Kidney (tissue), 14 donors: Measurements from ENCODE around the gene ETS1. TPM values are rescaled to one million over a fixed set of nuclear protein-coding genes. Genes with fewer than 3 reads are reported as not detected.

Experiments
- DNase-seq, 5 donors: peaks; one replicate each; pipeline ENCODE4 v3.0.0-alpha.2; 2013 to 2020
- FAIRE-seq: peaks from 2 replicates; lab custom pipeline; 2012; peaks lifted over from hg19 to GRCh38; lab: Jason Lieb, UNC
- H3K27ac ChIP-seq, 2 donors: one replicate each; pipeline ENCODE4 v1.7.0; 2013; ENCODE audit warnings: low read depth in 2 of 2, low read length in 2 of 2, inconsistent platforms in 1 of 2
- H3K27me3 ChIP-seq: one replicate; pipeline ENCODE4 v1.7.1; 2013; ENCODE audit warnings: low read length, inconsistent platforms; ENCODE audit not compliant: control insufficient read depth, insufficient read depth
- H3K36me3 ChIP-seq, 3 donors: one replicate each; pipeline versions ENCODE4 v1.7.0 to v1.7.1; 2013; ENCODE audit warnings: low read length in 3 of 3, control low read depth in 1 of 3, inconsistent platforms in 1 of 3; ENCODE audit not compliant: insufficient read depth in 3 of 3, control insufficient read depth in 2 of 3
- H3K4me1 ChIP-seq, 3 donors: one replicate each; pipeline versions ENCODE4 v1.7.0 to v1.7.1; 2013; ENCODE audit warnings: low read length in 3 of 3, inconsistent platforms in 1 of 3, low read depth in 1 of 3; ENCODE audit not compliant: control insufficient read depth in 2 of 3, insufficient read depth in 2 of 3
- H3K4me3 ChIP-seq, 3 donors: one replicate each; pipeline versions ENCODE4 v1.7.0 to v1.8.1; 2013; ENCODE audit warnings: low read length in 3 of 3, control low read depth in 1 of 3, inconsistent platforms in 1 of 3
- H3K9ac ChIP-seq, 3 donors: one replicate each; pipeline versions ENCODE4 v1.7.0 to v1.7.1; 2013; ENCODE audit warnings: low read length in 3 of 3, control low read depth in 1 of 3, inconsistent platforms in 1 of 3
- H3K9me3 ChIP-seq, 3 donors: one replicate each; pipeline versions ENCODE4 v1.7.0 to v1.7.1; 2013; ENCODE audit warnings: low read length in 3 of 3, control low read depth in 1 of 3, inconsistent platforms in 1 of 3; ENCODE audit not compliant: control insufficient read depth in 2 of 3, insufficient read depth in 1 of 3
- CTCF ChIP-seq: IDR thresholded peaks from 3 replicates; pipeline ENCODE4 v1.5.1; 2012; ENCODE audit warnings: mild to moderate bottlenecking, moderate library complexity, borderline replicate concordance; ENCODE audit not compliant: insufficient read depth; ENCODE audit errors: extremely low read depth
- intact Hi-C: fragments of 100-400 bp; cut with DNase I; formaldehyde crosslinking; loops from one replicate; pipeline ENCODE4 v1.11.1; 2022
- polyA plus RNA-seq: library from polyadenylated mRNA; stranded (reverse); fragments of 350-450 nt; fragmentation: Illumina TruSeq; extraction: RNeasy Lipid Tissue Mini Kit (QIAGEN cat#74804); gene quantifications from one replicate; pipeline ENCODE4 v1.2.3, GENCODE V29; 2014; ENCODE audit warnings: low read depth, low replicate concordance; ENCODE audit not compliant: insufficient read depth
- total RNA-seq: library from RNA; stranded (reverse); fragmentation: NEBNext Ultra II Directional; extraction: Animal tissue kit (Norgen Biotek cat#: 25700); gene quantifications from one replicate; pipeline ENCODE4 v1.2.1, GENCODE V29; 2021
- donor health status: control.
- donor health status: control.
- donor health status: control.
- donor health status: control.
- donor health status: control.
- donor health status: DM: yes; HTN: yes; CAD: no.
- donor health status: Normal renal cell carcinoma (clear cell type).

ETS1 gene
- total and polyA plus RNA-seq, 2 donors from 2014 or later = 23.5 to 124 TPM

- no peak for DNase-seq
- intact Hi-C loops = no loop called here
- no peak for FAIRE-seq
- H3K27ac ChIP-seq = no peak overlapping the region
- H3K36me3 ChIP-seq = peaks cover 0 to 8% (median 0%) of the 10 kb centered on the region in 3 donors
- no peak for TF ChIP-seq CTCF
- no peaks in the 10 kb centered on the region for H3K9me3 ChIP-seq
- H3K4me3 ChIP-seq = peak overlapping the region in 1 of 3 donors; percentile 3
- H3K4me1 ChIP-seq = peaks cover 0 to 39% (median 18%) of the 10 kb centered on the region in 3 donors
- H3K27me3 ChIP-seq = no peaks in the 10 kb centered on the region
- H3K9ac ChIP-seq = no peak overlapping the region
These were observed 78.4 kb downstream of the ETS1 start for GRCh38 chr11:128508770-128509510.

GRCh38 chr11:128507936-128508335 lies 79.4 kb downstream of the ETS1 start:
- DNase-seq = no peak
- Histone ChIP-seq H3K4me1 (peaks cover 0 to 45% (median 20%) of the 10 kb centered on the region in 3 donors), H3K27ac (peak overlapping the region; percentile 40 to 66), H3K4me3 (peak overlapping the region in 1 of 3 donors; percentile 28), H3K9ac (peak overlapping the region in 1 of 3 donors; percentile 9), H3K9me3 (no peaks in the 10 kb centered on the region), H3K27me3 (no peaks in the 10 kb centered on the region), H3K36me3 (peaks cover 0 to 2% (median 0%) of the 10 kb centered on the region in 3 donors)
- intact Hi-C loops = no loop called here
- no peak for FAIRE-seq
- TF ChIP-seq CTCF = no peak

GRCh38 chr11:128506999-128507611 lies 80.3 kb downstream of the ETS1 start:
- peak overlapping the region; percentile 2 to 66 for H3K27ac ChIP-seq
- H3K4me1 ChIP-seq = peaks cover 0 to 49% (median 26%) of the 10 kb centered on the region in 3 donors
- peak overlapping the region in 2 of 3 donors; percentile 5 to 28 for H3K4me3 ChIP-seq
- H3K9me3 ChIP-seq = no peaks in the 10 kb centered on the region
- H3K36me3 ChIP-seq = no peaks in the 10 kb centered on the region
- FAIRE-seq = no peak
- TF ChIP-seq CTCF = no peak
- no peaks in the 10 kb centered on the region for H3K27me3 ChIP-seq
- H3K9ac ChIP-seq = peak overlapping the region in 1 of 3 donors; percentile 43
- intact Hi-C loops = no loop called here
- peak; percentile 65 to 93 (median 75) for DNase-seq
